Measurements from ENCODE around the gene SUPT3H. TPM values are rescaled to one million over a fixed set of nuclear protein-coding genes. Genes with fewer than 3 reads are reported as not detected.

Gene SUPT3H
- total and polyA plus RNA-seq, 2 of the 8 experiments (the other 6 are each of a cell fraction or from before 2014, with no cell fraction given) = 18.8 to 23.0 TPM

GRCh38 chr6:44914141-44914540 lies 463.6 kb downstream of the SUPT3H start:
- no peak overlapping the region for H3K4ac ChIP-seq (replicated peaks; ENCODE audit: insufficient read length, low read depth, low read length)
- H4K20me1 ChIP-seq (replicated peaks in 1 of 2; ENCODE audit: control insufficient read depth in 1 of 2, insufficient read depth in 2 of 2, low read length in 2 of 2) = no peaks in the 10 kb centered on the region
- no peak overlapping the region for H2BK12ac ChIP-seq (ENCODE audit: low read depth, low read length)
- H3K4me3 ChIP-seq (ENCODE audit: extremely low read depth in 1 of 4, insufficient read depth in 2 of 4, low read depth in 3 of 4, low read length in 4 of 4) = no peak overlapping the region
- no peak overlapping the region for H2AK5ac ChIP-seq (ENCODE audit: low read depth, low read length)
- H3K9ac ChIP-seq (replicated peaks in 1 of 4; ENCODE audit: extremely low read depth in 1 of 4, low read depth in 3 of 4, low read length in 3 of 4) = no peak overlapping the region
- H2BK120ac ChIP-seq (replicated peaks; ENCODE audit: low read depth, low read length) = no peak overlapping the region
- H4K91ac ChIP-seq (replicated peaks; ENCODE audit: insufficient read length, low read length) = no peak overlapping the region
- H3K4me2 ChIP-seq (ENCODE audit: insufficient read depth in 1 of 2, low read depth in 2 of 2, low read length in 2 of 2) = no peak overlapping the region
- ChIA-PET POLR2A (ENCODE audit: partially characterized antibody) (interaction anchor here (0.6 kb wide), 1 partner anchor 263 kb away, joined by 3 read pairs; no protein-coding TSS in a partner anchor), CTCF (ENCODE audit: partially characterized antibody) (interaction anchor here (1.1 kb wide), 2 partner anchors 13 to 283 kb away, joined by 3 to 5 read pairs; no protein-coding TSS in a partner anchor)
- H2BK15ac ChIP-seq (ENCODE audit: low read length) = no peak overlapping the region
- no peak overlapping the region for H4K5ac ChIP-seq (ENCODE audit: insufficient read length, low read depth, low read length)
- no peaks in the 10 kb centered on the region for H3K79me2 ChIP-seq (ENCODE audit: control insufficient read depth in 1 of 2, insufficient read depth in 2 of 2, low read length in 2 of 2)
- DNase-seq (ENCODE audit: low read depth in 1 of 2, low spot score in 2 of 2) = no peak
- H4K8ac ChIP-seq (ENCODE audit: extremely low read depth, insufficient read depth, low read length) = no peak overlapping the region
- no peak overlapping the region for H2AFZ ChIP-seq (ENCODE audit: low read length)
- TF ChIP-seq MAX (IDR thresholded peaks at IDR 0.05) (no peak), E2F6 (IDR thresholded peaks at IDR 0.05) (no peak), RBBP5 (IDR thresholded peaks at IDR 0.05; ENCODE audit: borderline replicate concordance, low read depth, low read length) (no peak), ATF2 (IDR thresholded peaks at IDR 0.05; ENCODE audit: low read length) (no peak), BRCA1 (IDR thresholded peaks at IDR 0.05; ENCODE audit: low read depth, low read length) (no peak), RXRA (IDR thresholded peaks at IDR 0.05; ENCODE audit: insufficient read depth, low read depth, low read length) (no peak), HDAC6 (IDR thresholded peaks at IDR 0.05; ENCODE audit: low read depth, low read length) (no peak), SUZ12 (IDR thresholded peaks at IDR 0.05; ENCODE audit: low read length) (no peak)
- no peak overlapping the region for H2BK5ac ChIP-seq (ENCODE audit: low read depth, low read length)
- H3K27ac ChIP-seq (ENCODE audit: low read depth, low read length) = no peak overlapping the region
- H3K4me1 ChIP-seq (replicated peaks in 1 of 4; ENCODE audit: control insufficient read depth in 3 of 4, insufficient read depth in 4 of 4, low read length in 3 of 4) = no peaks in the 10 kb centered on the region
- no peak overlapping the region for H3K14ac ChIP-seq (ENCODE audit: insufficient read length)
- H3K9me3 ChIP-seq (ENCODE audit: insufficient read depth in 2 of 2, low read depth in 1 of 2, low read length in 1 of 2) = no peaks in the 10 kb centered on the region
- no peak overlapping the region for H3K18ac ChIP-seq (ENCODE audit: extremely low read depth, low read length)
- H3K79me1 ChIP-seq (ENCODE audit: low read depth, low read length) = no peaks in the 10 kb centered on the region
- H3K23me2 ChIP-seq (ENCODE audit: low read depth, low read length) = no peaks in the 10 kb centered on the region
- H3K56ac ChIP-seq (replicated peaks; ENCODE audit: insufficient read length, low read depth, low read length) = no peak overlapping the region
- FAIRE-seq = no peak
- H3K23ac ChIP-seq (ENCODE audit: insufficient read length) = no peak overlapping the region
- H2BK20ac ChIP-seq (ENCODE audit: low read length) = no peak overlapping the region
- H3K27me3 ChIP-seq (replicated peaks in 1 of 4; ENCODE audit: control insufficient read depth in 3 of 4, extremely low read depth in 1 of 4, insufficient read depth in 3 of 4, low read length in 3 of 4) = no peaks in the 10 kb centered on the region
- no peaks in the 10 kb centered on the region for H3K36me3 ChIP-seq (ENCODE audit: control insufficient read depth in 2 of 4, insufficient read depth in 4 of 4, low read length in 3 of 4)
